ENCODE data around the gene SMO.

The SMO gene

GRCh38 chr7:129147731-129148130 is 40.7 kb upstream of the SMO start:
- TF ChIP-seq LEF1 (IDR thresholded peaks at IDR 0.05; ENCODE audit: borderline replicate concordance), result no peak
- POLR2A ChIA-PET, result interaction anchor here (1.3 kb wide), 1 partner anchor 93 kb away, joined by 4 read pairs; no protein-coding TSS in a partner anchor
- DNase-seq (ENCODE audit: extremely low spot score), result no peak
- CTCF ChIA-PET, result interaction anchor here (0.6 kb wide), 1 partner anchor 18 kb away, joined by 4 read pairs; no protein-coding TSS in a partner anchor

- DNase-seq (ENCODE audit: extremely low spot score), result no peak
- POLR2A ChIA-PET, result no interaction called here
- TF ChIP-seq, protein P1, sequence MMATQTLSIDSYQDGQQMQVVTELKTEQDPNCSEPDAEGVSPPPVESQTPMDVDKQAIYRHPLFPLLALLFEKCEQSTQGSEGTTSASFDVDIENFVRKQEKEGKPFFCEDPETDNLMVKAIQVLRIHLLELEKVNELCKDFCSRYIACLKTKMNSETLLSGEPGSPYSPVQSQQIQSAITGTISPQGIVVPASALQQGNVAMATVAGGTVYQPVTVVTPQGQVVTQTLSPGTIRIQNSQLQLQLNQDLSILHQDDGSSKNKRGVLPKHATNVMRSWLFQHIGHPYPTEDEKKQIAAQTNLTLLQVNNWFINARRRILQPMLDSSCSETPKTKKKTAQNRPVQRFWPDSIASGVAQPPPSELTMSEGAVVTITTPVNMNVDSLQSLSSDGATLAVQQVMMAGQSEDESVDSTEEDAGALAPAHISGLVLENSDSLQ (IDR thresholded peaks at IDR 0.05), result no peak
- TF ChIP-seq ZNF384 (IDR thresholded peaks at IDR 0.05) (no peak), L3MBTL2 (conservative IDR thresholded peaks at IDR 0.05) (no peak), CTBP1 (IDR thresholded peaks at IDR 0.05; ENCODE audit: borderline replicate concordance) (no peak), ELF4 (IDR thresholded peaks at IDR 0.05) (no peak), LEF1 (IDR thresholded peaks at IDR 0.05; ENCODE audit: borderline replicate concordance) (no peak), FOXA1 (IDR thresholded peaks at IDR 0.05) (no peak), TARDBP (IDR thresholded peaks at IDR 0.05) (no peak), HDGF (IDR thresholded peaks at IDR 0.05; ENCODE audit: borderline replicate concordance) (no peak), FOXM1 (IDR thresholded peaks at IDR 0.05; ENCODE audit: borderline replicate concordance) (no peak), BHLHE40 (IDR thresholded peaks at IDR 0.05; ENCODE audit: borderline replicate concordance) (no peak), NFRKB (IDR thresholded peaks at IDR 0.05) (no peak), SUZ12 (IDR thresholded peaks at IDR 0.05) (no peak), SP1 (IDR thresholded peaks at IDR 0.05) (no peak), FOXK2 (IDR thresholded peaks at IDR 0.05) (no peak), ARNT (IDR thresholded peaks at IDR 0.05) (no peak)
- CTCF ChIA-PET, result no interaction called here
Measured at GRCh38 chr7:129149511-129149910, 38.9 kb upstream of the SMO start.

DNA sequence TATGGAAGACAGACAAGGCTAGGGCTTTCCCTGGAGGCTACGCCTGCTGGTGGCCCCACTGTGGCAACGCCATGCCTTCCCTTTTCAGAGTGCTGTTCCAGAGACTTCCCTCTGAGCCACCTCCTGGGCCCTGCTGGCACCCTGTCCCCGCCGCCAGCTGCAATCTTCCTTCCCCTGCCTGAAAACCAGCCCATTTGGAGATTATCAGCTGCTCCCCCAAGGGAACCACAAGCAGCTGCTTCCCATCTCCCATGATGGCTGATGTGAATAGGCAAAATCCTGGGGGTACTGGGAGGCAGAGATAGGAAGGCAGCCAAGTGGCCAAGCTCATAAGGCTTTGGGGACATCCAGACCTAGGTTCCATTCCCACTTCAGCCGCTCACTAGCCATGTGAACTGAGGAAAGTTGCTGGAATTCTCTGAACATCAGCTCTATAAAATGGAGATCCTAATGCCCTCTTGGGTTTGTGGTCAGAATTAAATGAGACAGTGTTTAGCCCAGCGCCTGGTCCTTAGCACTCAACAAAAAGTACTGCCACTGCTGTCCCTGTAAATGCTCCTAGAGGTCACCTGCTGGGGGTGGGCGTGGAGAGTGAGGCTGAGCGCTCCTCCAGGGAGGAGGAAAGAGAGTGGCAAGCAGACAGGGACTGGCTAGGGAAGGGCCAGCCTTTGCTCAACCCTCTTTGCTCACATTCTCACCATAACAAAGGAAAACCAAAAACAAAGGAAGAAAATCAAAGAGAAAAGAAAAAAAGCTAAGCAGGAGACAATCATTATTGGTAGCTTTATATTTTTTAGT is 38.0 kb upstream of the SMO start:
- CTCF ChIA-PET, result interaction anchor here (1.8 kb wide), 1 partner anchor 13 kb away, joined by 11 read pairs; no protein-coding TSS in a partner anchor
- POLR2A ChIA-PET, result no interaction called here
- TF ChIP-seq, protein P1 (IDR thresholded peaks at IDR 0.05), result no peak
- TF ChIP-seq SUZ12 (IDR thresholded peaks at IDR 0.05) (no peak), TARDBP (IDR thresholded peaks at IDR 0.05) (no peak), FOXM1 (IDR thresholded peaks at IDR 0.05; ENCODE audit: borderline replicate concordance) (no peak), ELF4 (IDR thresholded peaks at IDR 0.05) (no peak), LEF1 (IDR thresholded peaks at IDR 0.05; ENCODE audit: borderline replicate concordance) (no peak), ZNF384 (IDR thresholded peaks at IDR 0.05) (no peak), BHLHE40 (IDR thresholded peaks at IDR 0.05; ENCODE audit: borderline replicate concordance) (no peak), CTBP1 (IDR thresholded peaks at IDR 0.05; ENCODE audit: borderline replicate concordance) (no peak), L3MBTL2 (conservative IDR thresholded peaks at IDR 0.05) (no peak), NFRKB (IDR thresholded peaks at IDR 0.05) (no peak), SP1 (IDR thresholded peaks at IDR 0.05) (no peak), HDGF (IDR thresholded peaks at IDR 0.05; ENCODE audit: borderline replicate concordance) (no peak), FOXK2 (IDR thresholded peaks at IDR 0.05) (no peak)
- no peak for DNase-seq (ENCODE audit: extremely low spot score)

- DNase-seq (ENCODE audit: extremely low spot score), result no peak
- no peak for TF ChIP-seq HDGF (IDR thresholded peaks at IDR 0.05; ENCODE audit: borderline replicate concordance)
- TF ChIP-seq ARNT (IDR thresholded peaks at IDR 0.05), result no peak
- no peak for TF ChIP-seq NFRKB (IDR thresholded peaks at IDR 0.05)
- TF ChIP-seq TARDBP (IDR thresholded peaks at IDR 0.05), result no peak
- TF ChIP-seq CTBP1 (IDR thresholded peaks at IDR 0.05; ENCODE audit: borderline replicate concordance), result no peak
- TF ChIP-seq SP1 (IDR thresholded peaks at IDR 0.05), result no peak
- no peak for TF ChIP-seq LEF1 (IDR thresholded peaks at IDR 0.05; ENCODE audit: borderline replicate concordance)
- CTCF ChIA-PET, result no interaction called here
- POLR2A ChIA-PET, result no interaction called here
Measured at GRCh38 chr7:129157651-129158050, 30.8 kb upstream of the SMO start.

GRCh38 chr7:129159539-129159938 is 28.9 kb upstream of the SMO start:
- ChIA-PET POLR2A (no interaction called here), CTCF (no interaction called here)
- no peak for TF ChIP-seq LEF1 (IDR thresholded peaks at IDR 0.05; ENCODE audit: borderline replicate concordance)
- no peak for TF ChIP-seq SUZ12 (IDR thresholded peaks at IDR 0.05)
- no peak for TF ChIP-seq FOXA1 (IDR thresholded peaks at IDR 0.05)
- no peak for TF ChIP-seq ELF4 (IDR thresholded peaks at IDR 0.05)
- no peak for TF ChIP-seq CTBP1 (IDR thresholded peaks at IDR 0.05; ENCODE audit: borderline replicate concordance)
- TF ChIP-seq, protein P1 (IDR thresholded peaks at IDR 0.05), result no peak
- no peak for TF ChIP-seq SP1 (IDR thresholded peaks at IDR 0.05)
- TF ChIP-seq FOXK2 (IDR thresholded peaks at IDR 0.05), result no peak
- no peak for TF ChIP-seq ZNF384 (IDR thresholded peaks at IDR 0.05)
- no peak for TF ChIP-seq L3MBTL2 (conservative IDR thresholded peaks at IDR 0.05)
- TF ChIP-seq BHLHE40 (IDR thresholded peaks at IDR 0.05; ENCODE audit: borderline replicate concordance), result no peak
- TF ChIP-seq ARNT (IDR thresholded peaks at IDR 0.05), result no peak
- no peak for TF ChIP-seq TARDBP (IDR thresholded peaks at IDR 0.05)
- no peak for TF ChIP-seq NFRKB (IDR thresholded peaks at IDR 0.05)
- no peak for TF ChIP-seq HDGF (IDR thresholded peaks at IDR 0.05; ENCODE audit: borderline replicate concordance)
- TF ChIP-seq FOXM1 (IDR thresholded peaks at IDR 0.05; ENCODE audit: borderline replicate concordance), result no peak
- DNase-seq (ENCODE audit: extremely low spot score), result no peak

Data from HEK293T (cell line).